Loucy (cell line): ENCODE measurements around the gene SPATS2.
A peak's percentile ranks its signal among the peaks of the same experiment; 100 is the strongest.

ENCODE experiments used
- H2AFZ ChIP-seq: fragments of 200-600 bp; sonication (generic); 2 replicates; pipeline ENCODE4 v1.6.0; 2016; ENCODE audit warnings: antibody characterized with exemption, mild to moderate bottlenecking, low read length, moderate library complexity
- H3F3A ChIP-seq: fragments of 200-600 bp; 2 replicates; pipeline ENCODE4 v1.6.0; 2016; ENCODE audit warnings: antibody characterized with exemption, low read depth, mild to moderate bottlenecking
- H3K27me3 ChIP-seq: fragments of 200-600 bp; sonication (generic); 2 replicates; pipeline ENCODE4 v1.6.1; 2014; ENCODE audit warnings: low read length, mild to moderate bottlenecking; ENCODE audit not compliant: insufficient read depth, poor library complexity, severe bottlenecking
- H3K36me3 ChIP-seq: fragments of 200-600 bp; sonication (generic); 2 replicates; pipeline ENCODE4 v1.6.1; 2016; ENCODE audit warnings: low read length; ENCODE audit not compliant: insufficient read depth
- H3K4me1 ChIP-seq: fragments of 200-600 bp; sonication (generic); 2 replicates; pipeline ENCODE4 v1.5.1; 2014; ENCODE audit warnings: low read length, mild to moderate bottlenecking; ENCODE audit not compliant: insufficient read depth, poor library complexity, severe bottlenecking
- H3K4me2 ChIP-seq: fragments of 200-600 bp; sonication (generic); 2 replicates; pipeline ENCODE4 v1.6.0; 2014; ENCODE audit warnings: antibody characterized with exemption, low read length, low read depth, mild to moderate bottlenecking; ENCODE audit not compliant: poor library complexity, severe bottlenecking
- H3K4me3 ChIP-seq: fragments of 200-600 bp; sonication (generic); 2 replicates; pipeline ENCODE4 v1.5.1; 2014; ENCODE audit warnings: low read length, mild to moderate bottlenecking, mixed read lengths; ENCODE audit not compliant: poor library complexity, severe bottlenecking
- H3K79me2 ChIP-seq: fragments of 200-600 bp; sonication (generic); 2 replicates; pipeline ENCODE4 v1.6.1; 2014; ENCODE audit warnings: low read length; ENCODE audit not compliant: insufficient read depth
- H3K9ac ChIP-seq: fragments of 200-600 bp; sonication (generic); 2 replicates; pipeline ENCODE4 v1.6.0; 2014; ENCODE audit warnings: mild to moderate bottlenecking, low read depth, low read length, moderate library complexity; ENCODE audit not compliant: poor library complexity, severe bottlenecking
- H3K9me2 ChIP-seq: fragments of 200-600 bp; sonication (generic); replicated peaks from 2 replicates; pipeline ENCODE4 v1.6.1; 2016; ENCODE audit warnings: low read depth, low read length, mixed read lengths
- H3K9me3 ChIP-seq: fragments of 200-600 bp; sonication (generic); 2 replicates; pipeline ENCODE4 v1.6.1; 2014; ENCODE audit warnings: mild to moderate bottlenecking, antibody characterized with exemption, low read length, low read depth; ENCODE audit not compliant: insufficient read depth
- H4K20me1 ChIP-seq: fragments of 200-600 bp; sonication (generic); 2 replicates; pipeline ENCODE4 v1.6.0; 2014; ENCODE audit warnings: antibody characterized with exemption, low read length, mild to moderate bottlenecking; ENCODE audit not compliant: insufficient read depth, poor library complexity, severe bottlenecking
- EZH2phosphoT487 ChIP-seq: fragments of 200-600 bp; IDR thresholded peaks from 2 replicates; pipeline ENCODE4 v1.6.1; 2018; ENCODE audit warnings: antibody characterized with exemption, mild to moderate bottlenecking, moderate library complexity, borderline replicate concordance
- TF ChIP-seq, protein P1 (sequence below): fragments of 200-600 bp; sonication (generic); conservative IDR thresholded peaks from 2 replicates; pipeline ENCODE4 v1.5.1; 2014; ENCODE audit warnings: mild to moderate bottlenecking, antibody characterized with exemption, low read length

SPATS2 gene

DNA sequence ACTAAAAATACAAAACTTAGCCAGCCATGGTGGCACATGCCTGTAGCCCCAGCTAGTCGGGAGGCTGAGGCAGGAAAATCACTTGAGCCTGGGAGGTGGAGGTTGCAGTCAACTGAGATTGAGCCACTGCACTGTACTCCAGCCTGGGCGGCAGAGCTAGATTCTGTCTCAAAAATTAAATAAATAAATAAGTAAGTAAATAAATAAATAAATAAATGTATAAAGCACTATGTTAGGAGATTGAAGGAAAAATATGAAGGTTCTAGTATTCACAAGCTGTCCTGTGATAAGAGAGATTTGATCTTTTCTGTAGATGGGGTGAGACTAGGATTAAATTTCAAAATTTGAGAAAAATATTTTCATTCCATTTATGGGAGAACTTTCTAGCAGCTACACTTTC, 14.9 kb upstream of the SPATS2 start:
- Histone ChIP-seq H2AFZ (no peak overlapping the region), H3F3A (no peaks in the 10 kb centered on the region), H3K36me3 (no peaks in the 10 kb centered on the region), H4K20me1 (no peaks in the 10 kb centered on the region), H3K27me3 (no peaks in the 10 kb centered on the region), H3K4me2 (no peak overlapping the region), H3K9me2 (no peaks in the 10 kb centered on the region), H3K9ac (no peak overlapping the region), H3K79me2 (no peaks in the 10 kb centered on the region), H3K4me3 (no peak overlapping the region), H3K4me1 (peaks cover 2% of the 10 kb centered on the region), H3K9me3 (no peaks in the 10 kb centered on the region)
- TF ChIP-seq EZH2phosphoT487: no peak
- TF ChIP-seq, protein P1, sequence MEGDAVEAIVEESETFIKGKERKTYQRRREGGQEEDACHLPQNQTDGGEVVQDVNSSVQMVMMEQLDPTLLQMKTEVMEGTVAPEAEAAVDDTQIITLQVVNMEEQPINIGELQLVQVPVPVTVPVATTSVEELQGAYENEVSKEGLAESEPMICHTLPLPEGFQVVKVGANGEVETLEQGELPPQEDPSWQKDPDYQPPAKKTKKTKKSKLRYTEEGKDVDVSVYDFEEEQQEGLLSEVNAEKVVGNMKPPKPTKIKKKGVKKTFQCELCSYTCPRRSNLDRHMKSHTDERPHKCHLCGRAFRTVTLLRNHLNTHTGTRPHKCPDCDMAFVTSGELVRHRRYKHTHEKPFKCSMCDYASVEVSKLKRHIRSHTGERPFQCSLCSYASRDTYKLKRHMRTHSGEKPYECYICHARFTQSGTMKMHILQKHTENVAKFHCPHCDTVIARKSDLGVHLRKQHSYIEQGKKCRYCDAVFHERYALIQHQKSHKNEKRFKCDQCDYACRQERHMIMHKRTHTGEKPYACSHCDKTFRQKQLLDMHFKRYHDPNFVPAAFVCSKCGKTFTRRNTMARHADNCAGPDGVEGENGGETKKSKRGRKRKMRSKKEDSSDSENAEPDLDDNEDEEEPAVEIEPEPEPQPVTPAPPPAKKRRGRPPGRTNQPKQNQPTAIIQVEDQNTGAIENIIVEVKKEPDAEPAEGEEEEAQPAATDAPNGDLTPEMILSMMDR: no peak

DNA sequence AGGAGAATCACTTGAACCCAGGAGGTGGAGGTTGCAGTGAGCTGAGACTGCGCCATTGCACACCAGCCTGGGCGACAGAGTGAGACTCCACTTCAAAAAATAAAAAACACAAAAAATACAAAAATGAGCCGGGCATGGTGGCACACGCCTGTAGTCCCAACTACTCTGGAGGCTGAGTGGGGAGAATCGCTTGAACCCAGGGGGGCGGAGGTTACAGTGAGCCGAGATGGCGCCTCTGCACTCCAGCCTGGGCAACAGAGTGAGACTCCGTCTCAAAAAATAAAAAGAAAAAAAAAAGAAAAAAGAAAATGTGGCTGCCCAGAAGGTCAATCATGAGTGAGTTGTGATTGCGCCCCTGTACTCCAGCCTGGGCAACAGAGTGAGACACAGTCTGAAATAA, 11.3 kb upstream of the SPATS2 start:
- no peaks in the 10 kb centered on the region for H3K9me3 ChIP-seq
- H3K36me3 ChIP-seq: no peaks in the 10 kb centered on the region
- H3K9ac ChIP-seq: no peak overlapping the region
- no peaks in the 10 kb centered on the region for H3K4me1 ChIP-seq
- no peak overlapping the region for H3K4me3 ChIP-seq
- no peak overlapping the region for H3K4me2 ChIP-seq
- no peaks in the 10 kb centered on the region for H4K20me1 ChIP-seq
- no peaks in the 10 kb centered on the region for H3F3A ChIP-seq
- TF ChIP-seq EZH2phosphoT487: no peak
- TF ChIP-seq, protein P1: no peak
- no peaks in the 10 kb centered on the region for H3K27me3 ChIP-seq
- no peaks in the 10 kb centered on the region for H3K79me2 ChIP-seq
- H2AFZ ChIP-seq: no peak overlapping the region
- H3K9me2 ChIP-seq: no peaks in the 10 kb centered on the region

DNA sequence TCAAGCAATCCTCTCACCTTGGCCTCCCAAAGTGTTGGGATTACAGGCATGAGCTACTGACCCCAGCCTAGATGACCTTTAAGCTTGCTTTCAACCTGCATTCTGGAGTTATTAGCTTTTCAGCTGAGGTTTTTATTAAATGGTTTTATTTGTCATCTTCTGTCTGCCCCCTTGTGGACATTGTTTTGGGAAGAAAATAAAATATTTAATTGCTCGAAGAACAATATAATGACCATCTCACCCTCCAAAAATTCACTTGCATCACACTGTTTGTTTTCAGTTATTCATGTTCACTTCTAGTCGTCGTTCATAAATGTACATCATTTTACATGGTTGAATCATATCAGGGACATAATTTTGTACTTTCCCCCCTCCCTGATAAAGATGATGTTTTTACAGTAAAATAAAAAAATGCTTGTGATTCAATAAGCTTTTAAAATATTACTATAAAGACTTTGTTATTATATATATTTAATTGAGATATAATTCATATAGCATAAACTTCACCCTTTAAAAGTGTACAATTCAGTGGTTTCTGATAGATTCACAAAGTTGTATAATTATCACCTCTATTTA, 10.1 kb upstream of the SPATS2 start:
- Histone ChIP-seq H3K9me2 (no peaks in the 10 kb centered on the region), H3K27me3 (no peaks in the 10 kb centered on the region), H3K9ac (no peak overlapping the region), H3F3A (no peaks in the 10 kb centered on the region), H3K4me1 (no peaks in the 10 kb centered on the region), H3K36me3 (no peaks in the 10 kb centered on the region), H3K4me3 (no peak overlapping the region), H2AFZ (peak overlapping the region; percentile 66; the same call in 1 of the 2 replicates), H3K4me2 (no peak overlapping the region), H3K9me3 (no peaks in the 10 kb centered on the region), H4K20me1 (no peaks in the 10 kb centered on the region), H3K79me2 (no peaks in the 10 kb centered on the region)
- TF ChIP-seq, protein P1: peak; percentile 60
- no peak for TF ChIP-seq EZH2phosphoT487
